K562 (cell line): ENCODE results near the gene PPCDC. TPM values are rescaled to one million over a fixed set of nuclear protein-coding genes. Genes with fewer than 3 reads are reported as not detected.

Experiments used
- CXXC5 ChIP-seq: fragments of 250-450 bp; sonication (Bioruptor Pico); IDR thresholded peaks from 2 replicates; pipeline ENCODE4 v1.8.0; 2022; ENCODE audit warnings: inconsistent platforms, mild to moderate bottlenecking, moderate library complexity
- DLX4 ChIP-seq: fragments of 250-450 bp; sonication (Bioruptor Pico); IDR thresholded peaks from 2 replicates; pipeline ENCODE4 v1.6.1; 2021; ENCODE audit warnings: mild to moderate bottlenecking
- ETV1 ChIP-seq: fragments of 450-650 bp; conservative IDR thresholded peaks from 2 replicates; pipeline ENCODE4 v1.6.1; 2016; ENCODE audit warnings: missing genetic modification characterization, control low read depth, low read depth, missing compliant biosample characterization
- GATA2 ChIP-seq: sonication (generic); formaldehyde crosslinking; IDR thresholded peaks from 2 replicates; pipeline ENCODE4 v1.4.0; 2020; ENCODE audit warnings: mild to moderate bottlenecking, missing genetic modification reagents
- GTF2A2 ChIP-seq: IDR thresholded peaks from 2 replicates; pipeline ENCODE4 v1.6.1; 2016; ENCODE audit warnings: mild to moderate bottlenecking, missing genetic modification characterization, missing compliant biosample characterization
- JUND ChIP-seq, 2 experiments: IDR thresholded peaks; 2 replicates in 1 of 2; 3 replicates in 1 of 2; pipeline ENCODE4 v1.6.1; 2011; ENCODE audit warnings: borderline replicate concordance in 2 of 2, low read depth in 2 of 2, low read length in 2 of 2, improper control_type of control experiment in 1 of 2, missing biosample characterization in 1 of 2, missing genetic modification characterization in 1 of 2, missing genetic modification reagents in 1 of 2
- KHSRP ChIP-seq: fragments of 450-650 bp; IDR thresholded peaks from 2 replicates; pipeline ENCODE4 v1.6.1; 2017
- PHF20 ChIP-seq: fragments of 450-650 bp; IDR thresholded peaks from 2 replicates; pipeline ENCODE4 v1.6.1; 2018; ENCODE audit not compliant: partially characterized antibody
- PML ChIP-seq: IDR thresholded peaks from 2 replicates; pipeline ENCODE4 v1.6.1; 2012; ENCODE audit warnings: low read length, inconsistent platforms
- TEAD2 ChIP-seq: fragments of 450-650 bp; IDR thresholded peaks from 2 replicates; pipeline ENCODE4 v1.6.1; 2016; ENCODE audit warnings: missing genetic modification characterization, control low read depth, missing compliant biosample characterization
- ZBTB11 ChIP-seq, 3 experiments: fragments of 200-800 bp in 1 of 3; fragments of 250-450 bp in 1 of 3; fragments of 450-650 bp in 1 of 3; sonication (Bioruptor Pico) in 1 of 3; sonication (Bioruptor generic) in 1 of 3; formaldehyde crosslinking in 1 of 3; IDR thresholded peaks; 2 replicates each; pipeline versions ENCODE4 v1.6.1 to v1.8.0; 2016 to 2022; ENCODE audit warnings: mild to moderate bottlenecking in 2 of 3, missing genetic modification characterization in 2 of 3, missing compliant biosample characterization in 1 of 3, moderate library complexity in 1 of 3
- ZBTB26 ChIP-seq: fragments of 450-650 bp; formaldehyde crosslinking; IDR thresholded peaks from 2 replicates; pipeline ENCODE4 v1.4.0; 2022; ENCODE audit warnings: missing genetic modification characterization
- ZEB2 ChIP-seq: fragments of 450-650 bp; IDR thresholded peaks from 2 replicates; pipeline ENCODE4 v1.6.1; 2016
- ZNF395 ChIP-seq: fragments of 200-800 bp; sonication (Bioruptor generic); IDR thresholded peaks from 2 replicates; pipeline ENCODE4 v1.6.1; 2017; ENCODE audit warnings: missing genetic modification characterization, missing compliant biosample characterization
- ZNF609 ChIP-seq: sonication (generic); formaldehyde crosslinking; IDR thresholded peaks from 2 replicates; pipeline ENCODE4 v1.8.1; 2023; ENCODE audit warnings: missing genetic modification reagents, mild to moderate bottlenecking, borderline replicate concordance
- polyA plus RNA-seq, 8 experiments: library from polyadenylated mRNA; depleted of rRNA in 4 of 8; stranded (reverse) in 5 of 8; unstranded in 3 of 8; fragments of >200 nt; fragmentation: Nextera tagmentation in 2 of 8; fragmentation: Illumina TruSeq in 1 of 8; extraction: Ambion mirVana in 2 of 8; extraction: Trizol in 1 of 8; gene quantifications; 2 replicates each; pipeline versions ENCODE4 v1.2.1 to v1.2.3, GENCODE V29; 2011 to 2014; ENCODE audit warnings: inconsistent platforms in 1 of 8, missing spikeins in 1 of 8
- total RNA-seq, 7 experiments: library from RNA; depleted of rRNA in 6 of 7; stranded (reverse); fragments of >200 nt in 6 of 7; fragmentation: Illumina TruSeq in 2 of 7; extraction: Trizol in 2 of 7; gene quantifications; 2 replicates each; pipeline versions ENCODE4 v1.2.1 to v1.2.3, GENCODE V29; 2011 to 2021; ENCODE audit warnings: low replicate concordance in 1 of 7

The PPCDC gene
- total and polyA plus RNA-seq, 9 of the 15 experiments (the other 6 are each of a cell fraction or from before 2014, with no cell fraction given), result 10.9 to 53.6 (median 16.7) TPM

- TF ChIP-seq GATA2 (CRISPR knock-in tag) (peak; percentile 99), JUND (IDR thresholded peaks at IDR 0.05; ENCODE audit: borderline replicate concordance, low read depth, low read length) (peak; percentile 84), JUND (tag; IDR thresholded peaks at IDR 0.05; ENCODE audit: borderline replicate concordance, low read depth, low read length) (peak; percentile 57; the same call in 2 of the 3 replicates), PHF20 (peak; percentile 52), ZNF609 (CRISPR knock-in tag) (peak; percentile 75; the same call in 1 of the 2 replicates), DLX4 (no peak), ZBTB26 (no peak), ZBTB11 (CRISPR knock-in tag; IDR thresholded peaks at IDR 0.05) (peak in 1 of 3 experiments; percentile 89; a peak in 2 of 6 replicates), PML (peak; percentile 100), GTF2A2 (no peak), KHSRP (peak; percentile 98), ZNF395 (CRISPR knock-in tag) (peak; percentile 99), ETV1 (tag) (peak; percentile 71), CXXC5 (CRISPR knock-in tag) (peak; percentile 93), ZEB2 (peak; percentile 99), TEAD2 (tag) (peak; percentile 95)
Measured at GRCh38 chr15:75065851-75066509, 42.6 kb downstream of the PPCDC start (continued).
